Lung (tissue), 12 donors: Measurements from ENCODE around the gene SH3BP2. TPM values are rescaled to one million over a fixed set of nuclear protein-coding genes. Genes with fewer than 3 reads are reported as not detected.

Source experiments
- ATAC-seq: fragments of 200-7000 bp; cut with Tn5 transposase; one replicate; pipeline ENCODE4 v1.9.1; 2020; ENCODE audit warnings: moderate number of reproducible peaks; ENCODE audit not compliant: insufficient read depth, low FRiP score
- DNase-seq, 3 donors: peaks; one replicate each; pipeline ENCODE4 v3.0.0-alpha.2; 2013 to 2017
- H3K27ac ChIP-seq, 2 donors: one replicate each; pipeline ENCODE4 v1.5.1; 2013; ENCODE audit warnings: mild to moderate bottlenecking in 2 of 2, moderate library complexity in 2 of 2, control low read depth in 1 of 2, inconsistent platforms in 1 of 2, low read depth in 1 of 2, low read length in 1 of 2
- H3K27me3 ChIP-seq, 3 donors: one replicate each; pipeline ENCODE4 v1.5.1; 2013; ENCODE audit warnings: low read length in 2 of 3; ENCODE audit not compliant: control insufficient read depth in 3 of 3, insufficient read depth in 3 of 3
- H3K36me3 ChIP-seq, 4 donors: one replicate each; pipeline ENCODE4 v1.5.1; 2013; ENCODE audit warnings: low read length in 4 of 4, mild to moderate bottlenecking in 1 of 4, moderate library complexity in 1 of 4; ENCODE audit not compliant: control insufficient read depth in 4 of 4, insufficient read depth in 4 of 4
- H3K4me1 ChIP-seq, 5 donors: one replicate each; pipeline ENCODE4 v1.5.1; 2013; ENCODE audit warnings: low read length in 5 of 5, mild to moderate bottlenecking in 2 of 5, moderate library complexity in 1 of 5; ENCODE audit not compliant: control insufficient read depth in 5 of 5, insufficient read depth in 5 of 5
- H3K4me3 ChIP-seq: one replicate; pipeline ENCODE4 v1.5.1; 2013; ENCODE audit warnings: mild to moderate bottlenecking, control low read depth, moderate library complexity
- H3K9ac ChIP-seq, 2 donors: one replicate each; pipeline ENCODE4 v1.5.1; 2013; ENCODE audit warnings: low read length in 2 of 2, control low read depth in 1 of 2; ENCODE audit not compliant: insufficient read depth in 1 of 2
- H3K9me3 ChIP-seq, 4 donors: one replicate each; pipeline ENCODE4 v1.5.1; 2013; ENCODE audit warnings: low read length in 3 of 4, mild to moderate bottlenecking in 1 of 4, moderate library complexity in 1 of 4; ENCODE audit not compliant: control insufficient read depth in 4 of 4, insufficient read depth in 3 of 4
- CTCF ChIP-seq: IDR thresholded peaks from 2 replicates; pipeline ENCODE4 v1.5.1; 2012; ENCODE audit warnings: mild to moderate bottlenecking; ENCODE audit errors: control extremely low read depth, extremely low read depth
- WGBS, 2 donors: extraction: QIAGEN DNeasy Blood & Tissue Kit; methylation state at CpG; one replicate each; pipeline ENCODE4 v1.1.7; 2013; 5-methylcytosine and 5-hydroxymethylcytosine counted together
- polyA plus RNA-seq, 2 donors: library from polyadenylated mRNA; stranded (reverse); fragments of 200-250 nt; gene quantifications; one replicate each; pipeline ENCODE4 v1.2.1, GENCODE V29; 2013
- total RNA-seq, 2 donors: library from RNA; depleted of rRNA in 1 of 2; stranded (reverse); fragments of >200 nt in 1 of 2; gene quantifications; one replicate each; pipeline ENCODE4 v1.2.1, GENCODE V29; 2014 to 2021
- donor health status: control.
- donor health status: control.
- donor health status: Bipolar disorder and iron deficiency.
- donor health status: healthy.
- donor health status: DM: yes; HTN: yes; CAD: no.

SH3BP2 gene
- total and polyA plus RNA-seq, 4 donors = 49.9 to 117 (median 79.8) TPM

GRCh38 chr4:2850966-2851798 lies 58.3 kb downstream of the SH3BP2 start:
- 62 to 65% methylated on average over 2 of the region's 2 CpGs for WGBS, 2 donors
- DNase-seq = no peak
- Histone ChIP-seq H3K4me1 (peaks cover 7 to 31% (median 19%) of the 10 kb centered on the region in 5 donors), H3K27me3 (no peaks in the 10 kb centered on the region), H3K9ac (no peak overlapping the region), H3K4me3 (no peak overlapping the region), H3K27ac (peak overlapping the region in 1 of 2 donors; percentile 23), H3K36me3 (peaks cover 0 to 9% (median 6%) of the 10 kb centered on the region in 4 donors), H3K9me3 (no peaks in the 10 kb centered on the region)
- ATAC-seq = no peak
- TF ChIP-seq CTCF = no peak

GRCh38 chr4:2852481-2852921 lies 59.6 kb downstream of the SH3BP2 start:
- TF ChIP-seq CTCF = no peak
- no peak overlapping the region for H3K9ac ChIP-seq
- no peaks in the 10 kb centered on the region for H3K27me3 ChIP-seq
- peaks cover 0 to 12% (median 6%) of the 10 kb centered on the region in 4 donors for H3K36me3 ChIP-seq
- no peaks in the 10 kb centered on the region for H3K9me3 ChIP-seq
- 28 to 30% methylated on average over 7 of the region's 7 CpGs for WGBS, 2 donors
- DNase-seq = no peak
- H3K4me3 ChIP-seq = no peak overlapping the region
- H3K27ac ChIP-seq = peak overlapping the region in 1 of 2 donors; percentile 51
- H3K4me1 ChIP-seq = peaks cover 7 to 30% (median 19%) of the 10 kb centered on the region in 5 donors
- no peak for ATAC-seq

GRCh38 chr4:2855584-2855983 lies 62.7 kb downstream of the SH3BP2 start:
- Histone ChIP-seq H3K4me3 (no peak overlapping the region), H3K27ac (no peak overlapping the region), H3K9ac (no peak overlapping the region), H3K9me3 (no peaks in the 10 kb centered on the region), H3K4me1 (peaks cover 13 to 43% (median 26%) of the 10 kb centered on the region in 5 donors), H3K36me3 (peaks cover 0 to 12% (median 6%) of the 10 kb centered on the region in 4 donors), H3K27me3 (no peaks in the 10 kb centered on the region)
- no peak for TF ChIP-seq CTCF
- 94 to 96% methylated on average over 5 of the region's 5 CpGs for WGBS, 2 donors
- DNase-seq (no peak), ATAC-seq (no peak)
